IMR-90 (cell line): ENCODE results near the gene LGALS16. TPM values are rescaled to one million over a fixed set of nuclear protein-coding genes. Genes with fewer than 3 reads are reported as not detected.
"Not testable (repeated sequence)": the region's sequence is repeated elsewhere in the genome, so short reads cannot be mapped to it uniquely, and the experiment has no call there.

Experiments used
- ATAC-seq: fragments of 200-7000 bp; cut with Tn5 transposase; 2 replicates; pipeline ENCODE4 v1.9.1; 2020; ENCODE audit warnings: low read depth, mild to moderate bottlenecking, moderate library complexity
- BruUV-seq: library from RNA; stranded (reverse); fragments of 400-500 nt; replicated peaks from 2 replicates; lab custom pipeline; 2021; lab: Mats Ljungman, UMichigan
- CTCF ChIA-PET: fragments of 300-600 bp; formaldehyde crosslinking; extraction: SDS; loops from one replicate; lab custom pipeline; 2021; ENCODE audit warnings: antibody characterized with exemption; lab: Yijun Ruan, JAX
- POLR2A ChIA-PET: fragments of 300-600 bp; sonication (Branson Sonifier 250); formaldehyde crosslinking; loops from one replicate; lab custom pipeline; 2022; ENCODE audit warnings: antibody characterized with exemption; ENCODE audit not compliant: unreplicated experiment; lab: Charles Lee
- DNase-seq: peaks from one replicate; pipeline ENCODE4 v3.0.0; 2013
- H2AFZ ChIP-seq: replicated peaks from 2 replicates; pipeline ENCODE3; 2013; ENCODE audit warnings: low read length, mild to moderate bottlenecking; ENCODE audit not compliant: poor library complexity
- H2AK5ac ChIP-seq: 2 replicates; pipeline ENCODE4 v1.6.1; 2013; ENCODE audit warnings: low read depth, low read length, inconsistent platforms
- H2AK9ac ChIP-seq: replicated peaks from 2 replicates; pipeline ENCODE3; 2013; ENCODE audit warnings: mild to moderate bottlenecking, low read depth, low read length, moderate library complexity; ENCODE audit not compliant: poor library complexity
- H2BK120ac ChIP-seq: 2 replicates; pipeline ENCODE4 v1.6.1; 2013; ENCODE audit warnings: low read depth, low read length, inconsistent platforms
- H2BK15ac ChIP-seq: 3 replicates; pipeline ENCODE4 v1.6.1; 2013; ENCODE audit warnings: low read depth, low read length, inconsistent platforms
- H2BK20ac ChIP-seq: 2 replicates; pipeline ENCODE4 v1.6.1; 2013; ENCODE audit warnings: low read depth, mild to moderate bottlenecking, inconsistent platforms, low read length, moderate library complexity
- H2BK5ac ChIP-seq: 2 replicates; pipeline ENCODE4 v1.6.1; 2013; ENCODE audit warnings: mild to moderate bottlenecking, low read depth, low read length, inconsistent platforms; ENCODE audit not compliant: poor library complexity, severe bottlenecking
- H3K14ac ChIP-seq: replicated peaks from 2 replicates; pipeline ENCODE4 v1.6.1; 2013; ENCODE audit warnings: low read depth, low read length, inconsistent platforms
- H3K18ac ChIP-seq: 2 replicates; pipeline ENCODE4 v1.6.1; 2013; ENCODE audit warnings: low read depth, low read length, control low read depth
- H3K23ac ChIP-seq: 2 replicates; pipeline ENCODE4 v1.6.1; 2013; ENCODE audit warnings: low read depth, low read length, inconsistent platforms
- H3K27ac ChIP-seq: 2 replicates; pipeline ENCODE4 v1.5.1; 2013; ENCODE audit warnings: mild to moderate bottlenecking, control low read depth, low read length; ENCODE audit not compliant: insufficient read depth
- H3K27me3 ChIP-seq: 2 replicates; pipeline ENCODE4 v1.6.1; 2013; ENCODE audit warnings: low read length; ENCODE audit not compliant: control insufficient read depth, insufficient read depth
- H3K36me3 ChIP-seq: 2 replicates; pipeline ENCODE4 v1.6.1; 2013; ENCODE audit warnings: low read length, mixed read lengths; ENCODE audit not compliant: control insufficient read depth, insufficient read depth
- H3K4ac ChIP-seq: 2 replicates; pipeline ENCODE4 v1.6.1; 2013; ENCODE audit warnings: low read depth, low read length, inconsistent platforms
- H3K4me1 ChIP-seq: 2 replicates; pipeline ENCODE4 v1.6.1; 2013; ENCODE audit warnings: low read length, mixed read lengths; ENCODE audit not compliant: control insufficient read depth, insufficient read depth
- H3K4me2 ChIP-seq: 2 replicates; pipeline ENCODE4 v1.6.1; 2013; ENCODE audit warnings: low read depth, mild to moderate bottlenecking, control low read depth, low read length, moderate library complexity
- H3K4me3 ChIP-seq: 2 replicates; pipeline ENCODE4 v1.5.1; 2013; ENCODE audit warnings: low read depth, mild to moderate bottlenecking, control low read depth, low read length, moderate library complexity; ENCODE audit not compliant: insufficient read depth
- H3K56ac ChIP-seq: 2 replicates; pipeline ENCODE4 v1.6.1; 2013; ENCODE audit warnings: low read length, inconsistent platforms; ENCODE audit not compliant: insufficient read depth; ENCODE audit errors: extremely low read depth
- H3K79me1 ChIP-seq, 2 experiments: 2 replicates each; pipeline ENCODE4 v1.6.1; 2013; ENCODE audit warnings: low read length in 2 of 2, inconsistent platforms in 1 of 2, low read depth in 1 of 2
- H3K9ac ChIP-seq: 2 replicates; pipeline ENCODE4 v1.6.1; 2013; ENCODE audit warnings: low read depth, low read length, control low read depth
- H3K9me1 ChIP-seq: 2 replicates; pipeline ENCODE4 v1.6.1; 2013; ENCODE audit warnings: low read length, inconsistent platforms; ENCODE audit not compliant: insufficient read depth
- H3K9me3 ChIP-seq: 2 replicates; pipeline ENCODE4 v1.6.1; 2013; ENCODE audit warnings: low read length; ENCODE audit not compliant: control insufficient read depth, insufficient read depth
- H4K20me1 ChIP-seq: 2 replicates; pipeline ENCODE4 v1.6.1; 2013; ENCODE audit warnings: low read length, inconsistent platforms; ENCODE audit not compliant: insufficient read depth
- H4K5ac ChIP-seq: 2 replicates; pipeline ENCODE4 v1.6.1; 2013; ENCODE audit warnings: mild to moderate bottlenecking, low read depth, low read length, control low read depth
- H4K8ac ChIP-seq, 2 experiments: 2 replicates each; pipeline ENCODE4 v1.6.1; 2013; ENCODE audit warnings: low read depth in 2 of 2, low read length in 2 of 2, control low read depth in 1 of 2, inconsistent platforms in 1 of 2
- H4K91ac ChIP-seq: 2 replicates; pipeline ENCODE4 v1.6.1; 2013; ENCODE audit warnings: low read depth, low read length, inconsistent platforms; ENCODE audit not compliant: insufficient read depth
- WGBS, 2 experiments: methylation state at CpG; one replicate each; pipeline versions ENCODE4 v1.1.5 to v1.1.7; 2013; ENCODE audit warnings: missing lambda C conversion rate in 2 of 2; ENCODE audit not compliant: insufficient read length in 1 of 2; ENCODE audit errors: extremely low coverage in 2 of 2; 5-methylcytosine and 5-hydroxymethylcytosine counted together
- dilution Hi-C: fragments of 300-500 bp; cut with HindIII; formaldehyde crosslinking; loops from one replicate; pipeline ENCODE4 v1.14.3; 2018; ENCODE audit warnings: low sequenced_read_pairs; ENCODE audit not compliant: unreplicated experiment
- in situ Hi-C: fragments of 300-500 bp; cut with MboI; formaldehyde crosslinking; loops from 3 replicates; pipeline ENCODE4 v1.14.3; 2019; ENCODE audit warnings: low sequenced_read_pairs, inconsistent platforms, mixed read lengths
- intact Hi-C: fragments of 100-400 bp; cut with micrococcal nuclease; formaldehyde crosslinking; loops from 2 replicates; pipeline ENCODE4 v1.10.0; 2022
- polyA plus RNA-seq, 3 experiments: library from polyadenylated mRNA; depleted of rRNA; stranded (reverse); fragments of >200 nt; gene quantifications; 2 replicates each; pipeline ENCODE4 v1.2.3, GENCODE V29; 2012; ENCODE audit warnings: low replicate concordance in 1 of 3
- total RNA-seq: library from RNA; depleted of rRNA; stranded (reverse); fragments of >200 nt; gene quantifications from 2 replicates; pipeline ENCODE4 v1.2.3, GENCODE V29; 2012

Gene LGALS16
- total and polyA plus RNA-seq, 2 of the 4 experiments (the other 2 are of a cell fraction): not detected

DNA sequence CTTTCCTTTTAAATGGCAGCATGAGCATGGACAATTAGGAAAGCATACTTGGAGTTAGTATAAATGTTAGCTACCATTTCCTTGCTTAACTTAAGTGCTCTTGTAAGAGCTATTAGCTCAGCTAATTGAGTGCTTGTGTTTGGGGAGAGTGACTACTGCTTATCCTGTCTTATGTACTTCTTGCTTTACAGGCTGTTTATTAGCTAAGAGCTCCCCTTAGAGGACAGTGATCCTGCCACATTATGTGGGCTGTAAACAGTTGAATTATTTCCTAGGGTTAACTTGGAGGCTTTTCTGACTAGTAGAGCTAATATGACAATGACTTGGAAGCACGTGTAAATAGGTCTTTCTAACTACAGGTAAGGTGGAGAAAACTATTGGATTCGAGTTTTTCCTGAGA is 28.1 kb upstream of the LGALS16 start:
- dilution Hi-C loops, H2AK9ac ChIP-seq, H2BK15ac ChIP-seq, H4K5ac ChIP-seq, H3K36me3 ChIP-seq, H3K14ac ChIP-seq, intact Hi-C loops, BruUV-seq, H2BK5ac ChIP-seq, H3K27me3 ChIP-seq, H3K9me3 ChIP-seq, H4K20me1 ChIP-seq, DNase-seq, H3K18ac ChIP-seq, H3K9me1 ChIP-seq, H2AK5ac ChIP-seq, H3K56ac ChIP-seq, H3K79me1 ChIP-seq, H2BK120ac ChIP-seq, H3K4me2 ChIP-seq, H4K8ac ChIP-seq, CTCF ChIA-PET, H2BK20ac ChIP-seq, H3K4ac ChIP-seq, in situ Hi-C loops, H3K27ac ChIP-seq, H2AFZ ChIP-seq, H3K4me1 ChIP-seq, H3K9ac ChIP-seq, POLR2A ChIA-PET, H3K23ac ChIP-seq, ATAC-seq, H3K4me3 ChIP-seq, H4K91ac ChIP-seq: not testable (repeated sequence)
- WGBS, 2 experiments: no CpG with 5 or more reads among the region's 2 CpGs
